DOHH2 (cell line): ENCODE data around the gene STK32C.

ENCODE experiments used
- H3F3A ChIP-seq: fragments of 200-600 bp; sonication (generic), shearing (Covaris generic); 2 replicates; pipeline ENCODE4 v1.6.0; 2016; ENCODE audit warnings: antibody characterized with exemption, mild to moderate bottlenecking; ENCODE audit not compliant: control insufficient read depth, insufficient read depth
- H3K27ac ChIP-seq: fragments of 200-600 bp; sonication (generic); 2 replicates; pipeline ENCODE4 v1.5.1; 2014; ENCODE audit warnings: low read depth, mild to moderate bottlenecking, low read length, moderate library complexity
- H3K27me3 ChIP-seq: fragments of 200-600 bp; sonication (generic); 2 replicates; pipeline ENCODE4 v1.6.1; 2014; ENCODE audit warnings: mild to moderate bottlenecking, low read length, mixed read lengths; ENCODE audit not compliant: control insufficient read depth
- H3K36me3 ChIP-seq: fragments of 200-600 bp; sonication (generic); 2 replicates; pipeline ENCODE4 v1.6.1; 2014; ENCODE audit warnings: mild to moderate bottlenecking, low read length, moderate library complexity, mixed read lengths; ENCODE audit not compliant: control insufficient read depth
- H3K4me1 ChIP-seq: fragments of 200-600 bp; sonication (generic); 2 replicates; pipeline ENCODE4 v1.6.1; 2014; ENCODE audit warnings: mild to moderate bottlenecking, low read length, mixed read lengths; ENCODE audit not compliant: control insufficient read depth
- H3K4me2 ChIP-seq: fragments of 200-600 bp; sonication (generic); 2 replicates; pipeline ENCODE4 v1.6.0; 2014; ENCODE audit warnings: mild to moderate bottlenecking, low read length, moderate library complexity
- H3K4me3 ChIP-seq: fragments of 200-600 bp; sonication (generic); 2 replicates; pipeline ENCODE4 v1.5.1; 2014; ENCODE audit warnings: mild to moderate bottlenecking, low read length, mixed read lengths
- H3K79me2 ChIP-seq: fragments of 200-600 bp; sonication (generic); 2 replicates; pipeline ENCODE4 v1.6.1; 2014; ENCODE audit warnings: mild to moderate bottlenecking, low read length, mixed read lengths; ENCODE audit not compliant: control insufficient read depth
- H3K9me2 ChIP-seq: fragments of 200-600 bp; sonication (generic); replicated peaks from 2 replicates; pipeline ENCODE4 v1.6.1; 2014; ENCODE audit warnings: mild to moderate bottlenecking, low read length, mixed read lengths; ENCODE audit not compliant: control insufficient read depth
- H3K9me3 ChIP-seq: fragments of 200-600 bp; sonication (generic); 2 replicates; pipeline ENCODE4 v1.6.1; 2014; ENCODE audit warnings: antibody characterized with exemption, low read length, mixed read lengths; ENCODE audit not compliant: control insufficient read depth, insufficient read depth
- H4K20me1 ChIP-seq: fragments of 200-600 bp; sonication (generic); 2 replicates; pipeline ENCODE4 v1.6.0; 2014; ENCODE audit warnings: low read depth, mild to moderate bottlenecking, antibody characterized with exemption, low read length, moderate library complexity; ENCODE audit not compliant: control insufficient read depth, insufficient read depth
- EZH2phosphoT487 ChIP-seq: fragments of 200-600 bp; sonication (generic); IDR thresholded peaks from 2 replicates; pipeline ENCODE4 v1.6.1; 2017; ENCODE audit warnings: borderline replicate concordance, mild to moderate bottlenecking, antibody characterized with exemption, low read length, moderate library complexity, mixed read lengths
- TF ChIP-seq, protein P1 (sequence below): fragments of 200-600 bp; sonication (generic); IDR thresholded peaks from one replicate; pipeline ENCODE4 v1.5.1; 2014; ENCODE audit warnings: antibody characterized with exemption, mild to moderate bottlenecking, low read depth, low read length; ENCODE audit not compliant: poor library complexity, severe bottlenecking

The STK32C gene

DNA sequence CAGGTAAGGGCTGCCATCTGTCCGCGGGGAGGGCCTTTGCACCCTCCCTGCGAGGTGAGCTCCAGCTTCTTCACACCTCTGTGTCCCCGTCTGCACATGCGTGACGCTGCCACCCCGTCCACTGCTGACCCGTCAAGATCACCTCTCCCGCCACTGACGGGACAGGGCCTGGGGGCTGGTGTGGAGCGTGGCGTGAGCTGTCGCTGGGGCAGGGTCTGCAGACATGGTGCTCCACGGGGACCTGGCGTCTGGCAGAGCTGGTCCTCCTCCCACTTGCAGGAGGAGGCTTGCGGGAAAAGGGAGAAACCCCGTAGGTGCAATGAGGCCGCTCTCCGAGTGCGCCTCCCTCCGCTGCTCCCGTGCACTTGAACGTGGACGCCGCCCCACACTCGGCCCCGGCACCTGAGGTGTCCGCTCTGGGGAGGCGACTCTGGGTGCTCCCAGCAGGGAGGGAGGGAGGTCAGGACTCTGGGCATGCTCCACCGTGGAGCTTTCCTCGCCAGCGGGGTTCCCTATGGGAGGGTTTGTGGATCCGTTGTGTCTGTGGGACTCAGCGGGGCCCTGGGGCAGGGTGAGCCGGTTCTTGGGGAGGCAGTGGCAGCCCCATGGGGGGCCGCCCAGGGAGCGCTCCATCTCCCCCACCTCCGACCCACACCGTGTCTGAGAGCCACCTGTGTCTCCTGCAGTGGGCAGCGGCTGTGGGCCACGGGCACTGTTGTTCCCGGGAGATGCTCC, 138.6 kb downstream of the STK32C start:
- Histone ChIP-seq H3K27me3 (no peaks in the 10 kb centered on the region), H3F3A (no peaks in the 10 kb centered on the region), H3K27ac (no peak overlapping the region), H4K20me1 (no peaks in the 10 kb centered on the region), H3K36me3 (no peaks in the 10 kb centered on the region), H3K4me2 (no peak overlapping the region), H3K9me3 (peaks cover 4% of the 10 kb centered on the region; the same call in 1 of the 2 replicates), H3K9me2 (no peaks in the 10 kb centered on the region), H3K79me2 (no peaks in the 10 kb centered on the region), H3K4me1 (no peaks in the 10 kb centered on the region), H3K4me3 (no peak overlapping the region)
- no peak for TF ChIP-seq EZH2phosphoT487
- TF ChIP-seq, protein P1, sequence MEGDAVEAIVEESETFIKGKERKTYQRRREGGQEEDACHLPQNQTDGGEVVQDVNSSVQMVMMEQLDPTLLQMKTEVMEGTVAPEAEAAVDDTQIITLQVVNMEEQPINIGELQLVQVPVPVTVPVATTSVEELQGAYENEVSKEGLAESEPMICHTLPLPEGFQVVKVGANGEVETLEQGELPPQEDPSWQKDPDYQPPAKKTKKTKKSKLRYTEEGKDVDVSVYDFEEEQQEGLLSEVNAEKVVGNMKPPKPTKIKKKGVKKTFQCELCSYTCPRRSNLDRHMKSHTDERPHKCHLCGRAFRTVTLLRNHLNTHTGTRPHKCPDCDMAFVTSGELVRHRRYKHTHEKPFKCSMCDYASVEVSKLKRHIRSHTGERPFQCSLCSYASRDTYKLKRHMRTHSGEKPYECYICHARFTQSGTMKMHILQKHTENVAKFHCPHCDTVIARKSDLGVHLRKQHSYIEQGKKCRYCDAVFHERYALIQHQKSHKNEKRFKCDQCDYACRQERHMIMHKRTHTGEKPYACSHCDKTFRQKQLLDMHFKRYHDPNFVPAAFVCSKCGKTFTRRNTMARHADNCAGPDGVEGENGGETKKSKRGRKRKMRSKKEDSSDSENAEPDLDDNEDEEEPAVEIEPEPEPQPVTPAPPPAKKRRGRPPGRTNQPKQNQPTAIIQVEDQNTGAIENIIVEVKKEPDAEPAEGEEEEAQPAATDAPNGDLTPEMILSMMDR = no peak

GRCh38 chr10:132168571-132169030, 139.1 kb downstream of the STK32C start:
- Histone ChIP-seq H3K27me3 (no peaks in the 10 kb centered on the region), H3K9me3 (peaks cover 4% of the 10 kb centered on the region; the same call in 1 of the 2 replicates), H3K36me3 (no peaks in the 10 kb centered on the region), H3K4me1 (no peaks in the 10 kb centered on the region), H3K4me2 (no peak overlapping the region), H3F3A (no peaks in the 10 kb centered on the region), H4K20me1 (no peaks in the 10 kb centered on the region), H3K9me2 (no peaks in the 10 kb centered on the region), H3K79me2 (no peaks in the 10 kb centered on the region), H3K4me3 (no peak overlapping the region), H3K27ac (no peak overlapping the region)
- TF ChIP-seq, protein P1 = no peak
- no peak for TF ChIP-seq EZH2phosphoT487

DNA sequence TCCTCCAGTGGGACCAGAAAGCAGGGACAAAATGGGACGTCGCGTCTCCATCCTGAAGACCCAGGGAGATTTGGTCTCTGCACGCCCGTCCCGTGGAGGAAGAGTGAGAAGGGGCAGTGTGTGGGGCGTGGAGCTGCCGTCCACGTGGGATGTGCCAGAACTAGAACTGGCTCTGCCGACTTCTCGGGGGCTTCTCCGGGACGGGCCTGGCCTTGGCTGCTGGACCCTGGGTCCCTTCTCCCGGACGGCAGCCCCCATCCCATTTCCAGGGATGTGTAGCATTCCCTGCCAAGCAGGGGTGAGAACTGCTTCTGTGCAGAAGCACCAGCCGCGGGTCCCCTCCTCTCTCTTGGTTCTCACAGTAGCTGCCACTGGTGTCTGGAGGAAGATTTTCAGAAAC, 139.8 kb downstream of the STK32C start:
- H3F3A ChIP-seq = no peaks in the 10 kb centered on the region
- no peak for TF ChIP-seq EZH2phosphoT487
- TF ChIP-seq, protein P1 = no peak
- H3K9me3 ChIP-seq = no peaks in the 10 kb centered on the region
- H3K4me2 ChIP-seq = no peak overlapping the region
- peaks cover 5% of the 10 kb centered on the region for H3K4me1 ChIP-seq
- H3K36me3 ChIP-seq = no peaks in the 10 kb centered on the region
- H3K9me2 ChIP-seq = no peaks in the 10 kb centered on the region
- H3K27ac ChIP-seq = no peak overlapping the region
- H4K20me1 ChIP-seq = no peaks in the 10 kb centered on the region
- H3K27me3 ChIP-seq = no peaks in the 10 kb centered on the region
- no peak overlapping the region for H3K4me3 ChIP-seq
- H3K79me2 ChIP-seq = no peaks in the 10 kb centered on the region
